Activated CD8-positive, alpha-beta memory T cell treated with anti-CD3 and anti-CD28 coated beads for 4 hours (primary cell): ENCODE results near the gene P2RY12.

ENCODE experiments used
- DNase-seq, 2 donors: peaks; one replicate each; pipeline ENCODE4 v3.0.0-alpha.2; 2020; ENCODE audit warnings: low read depth in 2 of 2

P2RY12 gene

DNA sequence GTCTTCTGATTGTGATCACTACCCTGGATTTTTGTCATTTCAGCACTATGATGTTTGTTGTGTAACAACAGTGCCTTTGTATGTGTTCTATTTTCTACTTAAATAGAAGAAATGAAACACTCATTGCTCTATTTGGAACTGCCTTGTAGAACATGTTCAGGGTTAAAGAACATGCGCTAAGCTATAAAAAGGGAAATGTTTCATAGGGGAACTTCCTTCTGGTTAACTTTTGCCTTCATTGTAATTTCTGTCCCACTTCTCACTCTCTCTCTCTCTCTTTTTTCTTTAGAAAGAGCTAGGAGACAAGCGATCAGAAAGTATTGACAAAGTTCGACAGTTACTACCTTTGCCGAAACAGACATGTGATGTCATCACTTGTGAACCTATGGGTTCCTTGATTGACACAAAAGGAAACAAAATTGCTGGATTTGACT, at the start of gene P2RY12:
P2RY12 (minus strand) TSS at position 13 of the 434 bp plus-strand sequence. CDS start 45,908 bp downstream, outside the sequence.
- DNase-seq: no peak

DNA sequence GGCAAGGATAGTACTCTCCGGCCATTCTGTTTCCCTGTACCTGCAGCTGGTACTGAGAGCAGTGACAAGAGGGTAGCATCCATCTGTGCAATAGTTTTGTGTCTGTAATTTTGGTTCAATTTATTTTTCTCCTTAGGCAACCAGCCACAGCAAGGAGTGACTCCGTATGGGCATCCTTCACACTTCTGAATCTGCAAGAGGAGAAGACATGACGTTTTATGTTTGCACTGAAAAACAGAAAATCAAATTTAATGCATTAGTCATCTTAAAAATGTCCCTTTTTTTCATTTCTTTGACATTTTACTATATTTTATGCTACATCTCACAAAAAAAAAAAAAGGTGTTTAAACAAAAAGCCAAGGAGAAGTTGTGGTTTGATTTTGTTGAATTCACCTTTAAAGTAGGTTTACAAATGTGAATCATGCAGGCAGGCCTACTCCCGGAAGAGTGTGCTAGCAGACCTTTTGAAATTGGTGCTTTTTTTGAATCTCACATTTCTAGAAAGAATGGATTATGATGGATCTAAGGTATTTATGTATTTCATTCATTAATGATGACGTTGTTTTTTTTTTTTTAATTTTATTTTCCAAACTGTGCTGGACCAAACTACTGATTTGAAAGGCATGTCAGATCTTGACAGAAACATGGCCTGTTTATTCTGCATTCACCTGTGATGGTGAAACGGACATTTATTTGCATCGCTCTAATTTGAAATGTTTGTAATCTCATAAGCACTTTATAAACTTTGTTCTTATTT, 48.2 kb upstream of the P2RY12 start:
- DNase-seq: no peak

DNA sequence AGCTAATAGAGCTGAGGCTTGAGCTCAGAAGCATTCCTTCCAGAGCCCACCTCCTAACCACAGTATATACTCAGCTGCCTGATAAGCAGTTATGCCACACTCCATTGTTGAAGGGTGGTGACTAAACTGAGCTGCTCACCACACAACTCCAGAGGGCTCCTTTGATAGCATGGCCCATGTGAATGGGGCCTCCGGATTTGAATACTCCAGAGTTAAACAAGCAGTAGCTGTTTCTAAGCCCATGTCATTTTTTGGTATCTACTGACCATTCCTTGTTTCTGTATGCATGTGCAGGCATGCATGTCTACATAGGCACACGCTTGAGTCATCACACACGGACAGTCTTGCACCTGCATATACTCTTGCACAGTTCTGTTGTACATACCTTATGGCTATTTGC, 47.4 kb upstream of the P2RY12 start:
- DNase-seq: no peak

DNA sequence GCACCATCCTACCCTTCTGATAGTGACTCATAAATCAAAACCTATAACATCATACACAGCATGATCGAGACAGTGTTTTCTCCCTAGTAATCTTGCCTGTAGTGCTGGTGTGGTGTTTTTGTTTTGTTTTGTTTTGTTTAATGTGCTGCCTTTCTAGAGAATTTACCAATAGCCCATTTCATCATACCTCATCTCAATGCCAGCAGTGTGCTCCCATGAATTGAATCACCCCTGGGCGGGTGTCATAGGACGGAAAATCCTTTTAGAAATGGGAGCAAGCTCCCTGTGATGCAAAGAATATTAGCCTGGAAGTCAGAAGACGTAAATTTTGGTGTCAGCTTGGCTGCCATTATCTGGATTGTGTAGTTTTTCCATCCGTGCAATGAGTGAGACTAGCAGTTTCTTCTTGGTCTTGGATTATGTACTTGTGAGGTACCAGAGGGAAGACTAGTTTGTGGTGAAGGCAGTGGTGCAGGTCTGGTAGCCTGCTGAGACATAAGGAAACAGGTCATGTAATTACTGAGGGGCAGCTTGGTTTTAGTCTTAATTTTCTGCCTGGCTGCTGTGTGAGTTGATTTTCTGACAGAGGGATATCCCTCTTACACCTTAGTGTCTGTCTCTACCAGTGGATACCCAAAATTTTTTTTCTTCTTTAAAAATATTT, 46.4 kb upstream of the P2RY12 start:
- DNase-seq: no peak

DNA sequence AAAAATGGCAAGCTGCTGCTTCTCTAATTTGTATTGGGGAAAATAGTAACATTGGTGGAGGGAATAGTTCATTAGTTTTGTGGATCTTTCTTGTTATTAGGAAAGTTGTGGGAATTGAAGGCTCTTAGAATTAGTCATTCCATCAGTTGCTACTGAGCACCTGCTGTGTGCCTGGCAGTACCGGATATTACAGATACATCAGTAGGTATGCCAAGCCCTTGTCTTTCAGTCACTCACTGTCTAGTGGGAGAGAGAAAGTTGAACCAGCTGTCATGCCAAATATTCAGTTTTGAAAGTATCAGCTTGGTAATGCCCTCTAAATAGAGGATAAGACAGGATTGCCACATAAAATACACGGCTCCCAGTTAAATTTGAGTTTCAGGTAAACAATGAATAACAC, 43.8 kb upstream of the P2RY12 start:
- no peak for DNase-seq

DNA sequence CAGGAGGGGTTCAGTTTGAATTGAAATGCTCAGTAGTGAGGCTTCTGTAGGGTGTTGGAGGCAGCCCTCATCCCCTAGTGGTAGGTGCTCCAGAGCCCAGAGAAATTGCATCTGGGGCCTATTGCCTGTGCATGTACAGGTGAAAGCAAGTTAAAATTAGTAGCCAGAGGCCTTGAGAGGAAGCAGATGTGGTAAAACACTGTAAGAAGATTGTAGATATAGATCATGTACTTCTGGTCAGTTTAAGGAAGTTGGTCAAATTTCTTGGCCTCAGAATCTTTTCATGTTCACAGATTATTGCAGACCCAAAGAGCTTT, 41.7 kb upstream of the P2RY12 start:
- DNase-seq: no peak

DNA sequence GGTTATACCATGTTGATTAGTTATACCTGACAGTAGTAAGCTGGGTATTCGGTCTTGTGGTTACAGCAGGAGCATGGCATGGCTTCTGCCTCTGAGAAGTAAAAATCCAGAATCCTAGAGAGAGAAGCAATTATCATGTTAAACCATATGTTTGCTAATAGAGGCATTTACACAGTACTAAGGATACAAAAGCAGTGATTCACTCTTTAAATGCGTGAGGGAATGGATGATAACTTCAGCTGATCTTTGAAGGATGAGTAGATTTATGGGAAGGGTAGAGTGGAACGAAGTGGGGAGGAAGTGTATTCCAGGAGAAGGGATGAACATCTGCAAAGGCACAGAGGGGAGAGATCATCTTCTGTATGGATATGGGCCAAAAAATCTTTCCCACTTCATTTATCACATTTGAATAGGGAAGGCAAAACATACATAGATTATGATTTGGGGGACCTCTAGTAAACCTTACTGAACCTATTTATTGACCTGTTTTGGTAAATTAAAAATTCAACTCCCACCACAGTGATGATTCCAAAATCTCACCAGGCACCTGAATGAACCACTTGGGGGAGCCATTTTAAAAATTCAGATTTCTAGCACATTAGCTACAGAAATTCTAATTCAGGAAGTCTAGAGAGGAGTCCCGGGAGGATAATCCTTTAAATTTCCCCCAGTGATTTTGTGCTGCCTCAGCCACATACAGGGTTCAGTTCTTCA, 41.2 kb upstream of the P2RY12 start:
- no peak for DNase-seq

DNA sequence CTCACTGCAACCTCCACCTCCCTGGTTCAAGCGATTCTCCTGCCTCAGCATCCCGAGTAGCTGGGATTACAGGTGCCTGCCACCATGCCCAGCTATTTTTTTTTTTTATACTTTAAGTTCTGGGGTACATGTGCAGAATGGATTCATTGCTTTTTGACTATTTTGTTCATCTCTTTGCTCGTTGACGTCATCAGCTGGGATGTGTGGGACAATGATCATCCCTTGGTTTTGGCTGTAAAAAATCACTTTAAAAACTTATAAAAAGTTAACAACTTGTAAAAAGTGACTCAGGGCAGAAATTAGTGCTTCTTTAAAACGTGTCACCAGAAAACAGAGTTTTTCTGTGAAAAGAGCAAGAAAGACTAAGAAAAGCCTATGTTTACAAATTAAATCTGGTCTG, 38.5 kb upstream of the P2RY12 start:
- DNase-seq: no peak

DNA sequence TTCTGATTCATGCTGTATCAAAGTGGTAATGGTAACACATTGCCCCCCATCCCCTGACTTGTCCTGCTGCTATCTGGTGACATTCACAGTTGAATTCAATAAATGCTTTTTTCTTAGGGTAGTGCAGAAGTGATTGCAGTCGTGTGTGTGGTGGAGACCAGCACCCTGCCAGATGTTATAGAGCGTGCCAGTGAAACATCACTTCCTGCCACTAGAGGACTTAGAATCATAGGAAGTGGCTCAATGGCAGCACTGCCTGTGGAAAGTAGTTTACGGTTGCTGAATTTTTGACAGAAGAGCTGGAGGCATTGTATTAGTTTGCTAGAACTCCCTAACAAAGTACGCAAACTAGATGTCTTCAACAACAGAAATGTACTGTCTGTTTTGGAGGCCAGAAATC, 37.4 kb upstream of the P2RY12 start:
- no peak for DNase-seq

DNA sequence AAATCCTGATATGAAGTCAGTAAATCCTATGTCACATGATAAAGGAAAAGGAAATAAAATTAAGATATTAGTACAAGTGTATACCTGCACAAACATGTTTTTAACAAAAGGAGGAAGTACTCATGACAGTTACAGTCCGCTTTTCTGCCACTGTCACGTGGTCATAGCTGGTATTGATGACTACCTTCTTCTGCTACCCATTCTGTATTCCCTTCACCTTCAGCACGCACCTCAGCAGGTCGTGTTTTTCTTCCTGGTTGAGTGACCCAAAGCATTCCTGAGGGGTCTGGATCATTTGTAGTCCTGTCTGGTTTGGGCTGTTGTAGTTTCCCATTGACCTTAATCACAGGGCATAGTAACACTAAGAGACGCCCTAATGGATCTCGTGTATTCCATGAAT, 35.3 kb upstream of the P2RY12 start:
- DNase-seq: no peak

DNA sequence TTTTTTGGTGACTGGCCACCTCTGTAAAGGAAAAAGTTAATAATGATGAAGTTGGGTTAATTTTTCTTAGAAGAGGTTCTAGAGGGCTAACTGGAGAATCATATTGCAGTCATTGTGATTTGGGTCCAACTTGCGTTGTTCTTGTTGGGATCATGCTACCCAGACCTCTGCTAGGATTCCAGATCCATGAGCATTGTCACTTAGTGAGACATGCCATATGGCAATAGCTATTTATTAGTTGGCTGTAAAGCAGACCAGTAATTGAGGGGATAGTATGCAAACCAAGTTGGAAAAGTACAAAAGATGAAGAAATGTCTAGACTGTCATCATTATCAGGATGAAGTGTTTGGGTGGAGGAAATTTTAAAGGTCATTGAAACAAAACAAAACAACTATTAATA, 30.7 kb upstream of the P2RY12 start:
- no peak for DNase-seq

DNA sequence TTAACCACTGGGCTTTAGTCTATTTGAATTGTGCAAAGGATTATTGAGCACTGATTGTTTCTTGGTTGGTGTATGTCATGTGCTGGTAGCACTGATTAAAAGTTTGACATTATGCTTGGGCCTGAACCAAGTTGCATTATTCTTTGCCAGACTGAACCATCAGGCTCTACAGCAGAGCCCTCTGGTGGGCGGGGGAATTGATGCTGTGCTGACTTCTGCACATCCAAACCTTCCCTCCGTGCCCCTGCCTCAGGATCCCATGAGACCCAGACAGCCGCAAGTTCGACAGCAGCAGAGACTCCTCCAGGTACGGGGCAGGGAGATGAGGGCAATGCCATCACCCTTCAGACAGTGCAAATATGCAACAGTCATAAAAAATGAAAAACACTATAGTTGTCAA, 28.4 kb upstream of the P2RY12 start:
- no peak for DNase-seq

DNA sequence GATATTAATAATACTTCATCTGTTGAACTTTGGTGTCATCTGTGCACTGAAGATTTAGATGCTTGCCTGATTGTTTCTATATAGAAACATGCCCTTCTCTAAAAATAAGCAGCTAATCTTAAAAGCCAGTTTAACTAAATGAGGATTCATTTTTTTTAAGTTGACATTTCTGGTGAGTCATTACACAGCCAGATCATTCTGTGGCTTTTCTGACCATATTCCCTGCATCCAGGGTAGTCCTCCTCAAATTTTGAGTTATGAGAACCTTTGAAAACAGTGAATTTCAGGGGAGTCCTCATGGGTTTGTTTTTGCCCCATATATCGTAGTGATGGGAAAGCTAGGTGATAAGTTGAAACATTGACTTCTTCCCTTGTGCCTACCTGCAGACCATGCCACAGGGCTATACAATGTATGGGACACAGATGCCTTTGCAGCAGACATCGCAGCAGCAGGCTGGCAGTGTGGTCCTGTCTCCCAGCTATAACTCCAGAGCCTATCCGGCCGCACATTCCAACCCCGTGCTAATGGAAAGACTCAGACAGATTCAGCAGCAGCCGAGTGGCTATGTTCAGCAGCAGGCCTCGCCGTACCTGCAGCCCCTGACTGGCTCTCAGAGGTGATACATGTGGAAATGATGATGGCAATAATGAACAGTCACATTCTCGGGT, 26.5 kb upstream of the P2RY12 start:
- DNase-seq: no peak

DNA sequence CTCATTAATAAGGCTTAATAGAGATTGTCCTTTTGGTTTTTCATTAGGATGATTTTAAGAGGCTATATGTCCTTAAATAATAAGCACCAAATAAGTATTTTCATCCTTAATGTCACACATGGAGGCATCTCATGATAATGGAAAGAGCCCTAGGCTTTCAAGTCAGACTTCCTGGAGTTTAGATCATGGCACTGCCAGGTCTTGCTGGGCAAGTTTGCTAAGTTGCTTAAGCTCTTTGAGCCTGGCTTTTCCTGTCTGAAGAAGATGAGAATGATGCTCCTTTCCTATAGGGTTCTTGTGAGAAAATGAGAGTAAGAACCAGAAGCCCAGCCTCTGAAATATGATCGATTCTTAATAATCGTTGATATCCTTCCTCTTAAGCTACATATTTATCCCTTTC, 23.4 kb upstream of the P2RY12 start:
- DNase-seq: no peak

DNA sequence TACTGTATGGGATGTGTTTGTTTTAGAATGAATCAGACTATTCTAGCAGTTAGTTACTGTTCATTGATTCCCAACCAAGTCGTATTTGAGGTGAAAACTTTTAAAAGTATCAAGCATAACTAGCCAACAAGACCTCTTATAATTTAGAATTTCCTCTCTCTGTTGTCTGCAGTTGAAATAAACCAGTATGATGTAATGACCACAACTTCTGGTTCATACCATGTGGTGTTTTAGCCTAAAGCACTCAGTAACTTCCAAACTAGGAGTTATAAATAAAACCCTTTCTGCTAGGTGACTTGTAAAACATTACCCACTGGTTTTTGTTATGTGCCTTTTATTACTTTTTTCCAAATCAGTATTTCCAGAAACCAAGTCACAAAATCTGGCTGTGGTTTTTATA, 19.8 kb upstream of the P2RY12 start:
- DNase-seq: no peak

DNA sequence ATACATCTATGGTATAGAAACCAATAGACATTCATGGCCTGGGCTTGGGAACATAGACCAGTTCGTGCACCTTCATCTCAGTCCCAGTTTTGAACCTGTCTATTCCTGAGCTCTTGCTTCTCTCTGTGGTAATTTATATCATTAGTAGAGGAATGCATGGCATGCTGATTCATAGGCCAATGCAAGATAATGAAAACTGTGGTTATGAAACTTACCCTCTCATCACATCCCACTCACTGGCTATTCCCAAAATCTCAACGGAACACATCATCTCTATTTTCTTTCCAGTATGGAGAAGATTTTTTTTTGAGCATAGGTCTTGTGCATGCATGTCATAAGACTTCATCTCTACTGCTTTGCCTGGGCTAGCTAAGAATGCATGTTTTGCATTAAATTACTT, 18.7 kb upstream of the P2RY12 start:
- DNase-seq: no peak

DNA sequence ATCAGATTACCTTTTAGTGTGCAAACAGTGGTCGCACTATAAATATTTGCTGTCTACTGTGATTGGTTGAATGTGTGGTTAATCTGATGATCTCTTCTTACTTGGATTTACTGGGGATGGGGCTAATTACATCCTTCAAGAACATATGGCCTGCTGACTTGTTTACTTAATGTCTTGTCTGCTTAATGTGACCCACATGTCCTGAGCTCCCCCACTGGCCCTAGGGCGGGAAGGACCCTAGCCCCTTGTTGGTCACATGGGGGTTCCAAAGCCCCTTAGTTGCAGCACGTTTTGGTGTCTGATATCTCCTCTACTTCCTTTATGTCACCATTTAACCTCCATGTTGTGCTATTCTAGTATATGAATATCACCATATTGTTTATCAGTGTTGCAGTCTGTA, 17.8 kb upstream of the P2RY12 start:
- no peak for DNase-seq

DNA sequence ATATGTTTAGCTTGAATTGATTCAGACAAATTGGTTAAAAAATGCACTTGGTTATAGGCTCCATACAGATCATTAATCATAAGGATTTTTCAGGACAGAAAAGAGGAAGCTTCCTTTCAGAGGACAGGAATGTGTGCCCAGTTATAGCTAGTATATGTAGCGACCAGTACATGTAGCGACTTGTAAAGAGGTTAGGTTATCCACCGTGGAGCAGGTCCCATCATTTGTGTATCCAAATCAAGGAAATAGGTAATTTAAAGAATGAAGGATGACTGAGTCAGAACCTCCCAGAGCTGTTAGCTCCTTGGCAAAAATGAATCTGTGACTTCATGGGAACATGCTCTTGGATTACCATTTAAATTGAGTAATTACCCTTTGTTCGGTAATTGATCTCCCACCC, 15.8 kb upstream of the P2RY12 start:
- no peak for DNase-seq

DNA sequence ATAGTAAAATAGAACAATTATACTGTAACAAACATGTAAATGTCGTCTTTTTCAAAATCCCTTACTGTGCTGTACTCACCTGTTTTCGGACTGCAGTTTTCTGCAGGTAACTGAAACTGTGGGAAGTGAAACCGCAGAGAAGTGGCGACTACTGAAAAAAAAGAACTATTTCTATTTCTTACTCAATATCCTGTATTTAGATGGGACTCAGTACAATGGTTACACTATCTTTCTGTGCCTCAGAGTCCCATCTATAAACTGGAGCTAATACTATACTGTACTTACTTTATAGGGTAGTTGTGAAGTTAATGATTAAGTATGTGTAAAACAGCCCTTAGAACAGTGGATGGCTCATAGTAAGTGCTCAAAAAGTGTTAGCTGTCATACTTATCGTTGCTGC, 14.3 kb upstream of the P2RY12 start:
- no peak for DNase-seq

DNA sequence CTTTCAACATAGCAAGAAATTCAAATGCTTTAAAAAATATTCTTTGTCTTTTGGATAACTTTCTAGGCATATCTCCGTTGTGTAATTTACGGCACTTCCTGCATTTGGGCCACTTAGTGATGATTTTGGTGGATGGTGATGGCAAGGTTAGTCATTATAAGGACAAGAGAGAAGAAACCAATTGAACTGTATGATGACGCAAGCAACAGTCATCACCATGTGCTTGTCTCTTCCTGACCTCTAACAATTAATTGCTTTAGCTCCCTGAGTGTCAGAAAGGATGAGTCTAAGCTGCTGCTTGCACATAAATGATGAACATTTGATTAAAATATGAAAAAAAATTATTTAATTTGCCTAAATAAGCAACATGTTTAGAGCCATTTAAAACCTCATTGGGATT, 11.3 kb upstream of the P2RY12 start:
- DNase-seq: no peak

DNA sequence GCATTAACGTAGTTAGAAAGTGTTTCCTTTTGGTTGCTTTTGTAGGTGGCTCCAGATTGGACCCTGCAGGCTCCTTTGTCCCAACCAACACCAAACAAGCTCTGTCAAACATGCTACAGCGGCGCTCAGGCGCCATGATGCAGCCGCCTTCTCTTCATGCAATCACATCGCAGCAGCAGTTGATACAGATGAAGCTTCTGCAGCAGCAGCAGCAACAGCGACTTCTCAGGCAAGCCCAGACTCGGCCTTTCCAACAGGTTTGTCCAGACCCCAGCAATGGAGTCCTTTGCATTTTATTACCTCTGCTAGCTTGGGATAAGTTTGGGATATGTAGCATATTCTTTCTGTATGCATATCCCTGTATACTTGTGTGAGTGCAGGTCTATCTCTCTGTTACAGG, 10.1 kb upstream of the P2RY12 start:
- DNase-seq: no peak

DNA sequence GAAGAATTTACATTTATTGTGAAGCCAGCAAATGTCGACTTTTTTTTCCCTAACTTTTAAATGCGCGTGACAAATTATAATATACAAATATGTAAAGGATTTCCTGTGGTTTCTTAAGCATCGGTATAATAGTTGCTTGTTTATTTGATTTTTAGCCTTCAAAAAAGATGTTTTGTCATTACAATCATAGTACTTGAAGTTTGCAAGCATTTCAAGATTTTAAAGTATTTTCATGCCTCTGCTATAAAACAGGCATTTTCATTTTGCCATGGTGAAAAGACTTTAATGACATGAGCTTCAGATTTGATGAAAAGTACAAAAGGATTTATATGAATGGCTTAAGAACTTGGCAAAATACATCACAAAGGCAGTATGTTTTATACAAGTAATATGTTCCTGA, 9.4 kb upstream of the P2RY12 start:
- no peak for DNase-seq
